ENCODE measurements around the gene HTRA3. TPM values are rescaled to one million over a fixed set of nuclear protein-coding genes. Genes with fewer than 3 reads are reported as not detected.
A peak's percentile ranks its signal among the peaks of the same experiment; 100 is the strongest.

Gene HTRA3
- total RNA-seq, 1 donor from 2014 or later = 1.6 TPM

DNA sequence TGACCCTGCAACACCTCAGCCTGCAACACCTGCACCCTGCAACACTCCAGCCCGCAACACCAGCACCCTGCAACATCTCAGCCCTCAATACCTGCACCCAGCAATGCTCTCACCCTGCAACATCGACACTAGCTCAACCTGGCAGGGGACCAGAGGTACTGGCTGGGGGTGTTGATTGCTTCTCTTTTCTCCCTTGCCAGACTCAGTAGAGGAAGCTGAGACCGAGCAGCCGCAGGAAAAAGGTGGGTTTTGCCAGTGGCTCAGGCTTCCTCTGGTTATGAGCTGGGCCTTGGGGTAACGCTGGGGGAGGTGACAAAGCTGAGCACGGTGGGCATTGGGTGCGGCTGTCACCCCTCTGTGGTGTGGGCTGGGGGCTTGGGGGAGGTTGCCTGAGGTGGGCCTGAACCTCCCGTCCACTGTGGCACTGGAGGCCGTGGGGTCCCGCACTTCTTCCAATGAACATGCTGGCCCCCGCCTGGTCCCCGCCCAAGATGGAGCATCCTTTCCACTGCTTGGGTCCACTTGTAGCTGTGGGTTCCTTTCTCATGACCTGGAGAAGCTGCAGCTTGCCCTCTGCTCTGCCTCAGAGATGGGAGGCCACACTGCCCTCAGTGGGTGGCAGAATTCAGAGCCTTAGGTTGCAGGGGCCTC, 44.5 kb upstream of the HTRA3 start:
- no peak overlapping the region for H2AFZ ChIP-seq (replicated peaks)
- no peaks in the 10 kb centered on the region for H3K36me3 ChIP-seq
- peaks cover 11% of the 10 kb centered on the region for H3K27me3 Mint-ChIP-seq (ENCODE audit: insufficient read depth, low read depth)
- no peak overlapping the region for H3K9ac ChIP-seq
- H3K36me3 Mint-ChIP-seq = no peaks in the 10 kb centered on the region
- TF ChIP-seq EZH2phosphoT487 (IDR thresholded peaks at IDR 0.05) (no peak), EZH2 (IDR thresholded peaks at IDR 0.05) (no peak)
- TF ChIP-seq, protein P1, sequence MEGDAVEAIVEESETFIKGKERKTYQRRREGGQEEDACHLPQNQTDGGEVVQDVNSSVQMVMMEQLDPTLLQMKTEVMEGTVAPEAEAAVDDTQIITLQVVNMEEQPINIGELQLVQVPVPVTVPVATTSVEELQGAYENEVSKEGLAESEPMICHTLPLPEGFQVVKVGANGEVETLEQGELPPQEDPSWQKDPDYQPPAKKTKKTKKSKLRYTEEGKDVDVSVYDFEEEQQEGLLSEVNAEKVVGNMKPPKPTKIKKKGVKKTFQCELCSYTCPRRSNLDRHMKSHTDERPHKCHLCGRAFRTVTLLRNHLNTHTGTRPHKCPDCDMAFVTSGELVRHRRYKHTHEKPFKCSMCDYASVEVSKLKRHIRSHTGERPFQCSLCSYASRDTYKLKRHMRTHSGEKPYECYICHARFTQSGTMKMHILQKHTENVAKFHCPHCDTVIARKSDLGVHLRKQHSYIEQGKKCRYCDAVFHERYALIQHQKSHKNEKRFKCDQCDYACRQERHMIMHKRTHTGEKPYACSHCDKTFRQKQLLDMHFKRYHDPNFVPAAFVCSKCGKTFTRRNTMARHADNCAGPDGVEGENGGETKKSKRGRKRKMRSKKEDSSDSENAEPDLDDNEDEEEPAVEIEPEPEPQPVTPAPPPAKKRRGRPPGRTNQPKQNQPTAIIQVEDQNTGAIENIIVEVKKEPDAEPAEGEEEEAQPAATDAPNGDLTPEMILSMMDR (IDR thresholded peaks at IDR 0.05) = no peak
- H3K9me3 ChIP-seq (ENCODE audit: low read depth) = no peaks in the 10 kb centered on the region
- no peaks in the 10 kb centered on the region for H3K9me3 Mint-ChIP-seq
- no peak overlapping the region for H3K4me3 Mint-ChIP-seq
- H3K4me1 ChIP-seq = peaks cover 14% of the 10 kb centered on the region
- H3K4me2 ChIP-seq = peak overlapping the region; percentile 16
- peak overlapping the region; percentile 33 for H3K27ac Mint-ChIP-seq
- H3K27me3 ChIP-seq = no peaks in the 10 kb centered on the region
- H4K20me1 ChIP-seq (ENCODE audit: low read depth) = no peaks in the 10 kb centered on the region
- peaks cover 41% of the 10 kb centered on the region for H3K4me1 Mint-ChIP-seq
- H3K4me3 ChIP-seq = no peak overlapping the region
- H3F3A ChIP-seq (ENCODE audit: low read depth) = no peaks in the 10 kb centered on the region
- no peak overlapping the region for H3K27ac ChIP-seq
- DNase-seq (ENCODE audit: low spot score) = no peak
- no peaks in the 10 kb centered on the region for H3K79me2 ChIP-seq (ENCODE audit: low read depth)

DNA sequence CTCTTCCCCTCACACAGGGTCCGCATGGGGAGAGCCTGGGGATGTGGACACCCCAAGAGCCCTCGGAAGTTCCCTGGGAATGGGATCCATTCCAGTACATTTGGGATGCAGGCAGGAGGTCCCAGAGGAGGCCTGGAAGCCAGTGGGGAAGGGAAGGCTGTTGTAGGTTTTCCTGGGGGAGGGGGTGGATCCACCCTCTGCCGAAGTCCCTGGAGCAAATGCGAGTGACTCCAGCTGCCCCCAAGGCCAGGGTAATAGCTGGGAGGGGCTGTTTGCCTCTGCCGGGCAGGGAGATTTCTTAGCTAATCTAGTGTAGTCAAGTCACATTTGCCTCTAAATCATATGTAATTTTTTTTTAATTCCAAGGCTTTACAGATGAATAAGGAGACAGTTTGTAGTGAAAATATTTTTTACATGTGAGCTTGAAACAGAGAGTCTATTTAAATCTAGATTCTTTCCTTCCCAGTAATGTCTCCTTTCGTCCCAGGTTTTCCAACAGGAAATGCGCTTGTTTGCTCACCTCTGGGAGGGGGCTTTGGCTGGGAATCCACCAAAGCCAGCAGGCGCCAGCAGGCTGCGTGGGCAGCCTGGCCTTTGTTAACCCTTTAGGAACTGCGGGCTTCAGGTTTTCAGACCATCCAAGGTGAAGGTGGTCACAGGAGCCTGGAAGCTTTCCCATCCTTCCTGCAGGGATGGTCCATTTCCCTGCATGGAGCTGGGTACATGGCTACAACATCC, 43.7 kb upstream of the HTRA3 start:
- Histone ChIP-seq H3K4me3 (no peak overlapping the region), H2AFZ (replicated peaks) (peak overlapping the region; percentile 36), H3K9me3 (ENCODE audit: low read depth) (no peaks in the 10 kb centered on the region), H3K36me3 (no peaks in the 10 kb centered on the region), H4K20me1 (ENCODE audit: low read depth) (no peaks in the 10 kb centered on the region), H3F3A (ENCODE audit: low read depth) (no peaks in the 10 kb centered on the region), H3K4me2 (peak overlapping the region; percentile 16), H3K27me3 (no peaks in the 10 kb centered on the region), H3K27ac (no peak overlapping the region), H3K79me2 (ENCODE audit: low read depth) (no peaks in the 10 kb centered on the region), H3K9ac (no peak overlapping the region), H3K4me1 (peaks cover 14% of the 10 kb centered on the region)
- peak; percentile 37 for DNase-seq (ENCODE audit: low spot score)
- no peaks in the 10 kb centered on the region for H3K9me3 Mint-ChIP-seq
- H3K4me1 Mint-ChIP-seq = peaks cover 41% of the 10 kb centered on the region
- peak overlapping the region; percentile 33 for H3K4me3 Mint-ChIP-seq
- TF ChIP-seq, protein P1 (IDR thresholded peaks at IDR 0.05) = no peak
- TF ChIP-seq EZH2 (IDR thresholded peaks at IDR 0.05) = no peak
- TF ChIP-seq EZH2phosphoT487 (IDR thresholded peaks at IDR 0.05) = no peak
- H3K27ac Mint-ChIP-seq = no peak overlapping the region
- H3K36me3 Mint-ChIP-seq = no peaks in the 10 kb centered on the region
- peaks cover 11% of the 10 kb centered on the region for H3K27me3 Mint-ChIP-seq (ENCODE audit: insufficient read depth, low read depth)

DNA sequence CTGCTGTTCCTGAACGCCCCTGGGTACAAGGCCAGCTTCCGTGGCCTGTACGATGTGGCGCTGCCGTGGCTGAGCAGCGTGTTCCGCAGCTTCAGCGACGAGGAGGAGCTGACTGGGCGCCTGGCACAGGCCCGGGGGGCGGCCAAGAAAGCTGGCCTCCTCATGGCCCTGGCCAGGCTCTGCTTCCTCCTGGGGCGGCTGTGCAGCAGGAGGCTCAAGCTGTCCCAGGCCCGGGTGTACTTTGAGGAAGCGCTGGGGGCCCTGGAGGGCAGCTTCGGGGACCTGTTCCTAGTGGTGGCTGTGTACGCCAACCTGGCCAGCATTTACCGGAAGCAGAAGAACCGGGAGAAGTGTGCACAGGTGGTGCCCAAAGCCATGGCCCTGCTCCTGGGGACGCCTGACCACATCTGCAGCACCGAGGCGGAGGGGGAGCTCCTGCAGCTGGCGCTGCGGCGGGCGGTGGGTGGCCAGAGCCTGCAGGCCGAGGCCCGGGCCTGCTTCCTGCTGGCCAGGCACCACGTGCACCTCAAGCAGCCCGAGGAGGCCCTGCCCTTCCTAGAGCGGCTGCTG, 42.3 kb upstream of the HTRA3 start:
- Histone ChIP-seq H3K79me2 (ENCODE audit: low read depth) (no peaks in the 10 kb centered on the region), H2AFZ (replicated peaks) (no peak overlapping the region), H3K27me3 (no peaks in the 10 kb centered on the region), H3K9ac (no peak overlapping the region), H3F3A (ENCODE audit: low read depth) (no peaks in the 10 kb centered on the region), H3K27ac (no peak overlapping the region), H3K36me3 (no peaks in the 10 kb centered on the region), H3K9me3 (ENCODE audit: low read depth) (no peaks in the 10 kb centered on the region), H3K4me2 (no peak overlapping the region), H4K20me1 (ENCODE audit: low read depth) (no peaks in the 10 kb centered on the region), H3K4me3 (no peak overlapping the region), H3K4me1 (peaks cover 14% of the 10 kb centered on the region)
- H3K4me3 Mint-ChIP-seq = no peak overlapping the region
- peaks cover 11% of the 10 kb centered on the region for H3K27me3 Mint-ChIP-seq (ENCODE audit: insufficient read depth, low read depth)
- H3K27ac Mint-ChIP-seq = no peak overlapping the region
- no peak for TF ChIP-seq EZH2 (IDR thresholded peaks at IDR 0.05)
- TF ChIP-seq, protein P1 (IDR thresholded peaks at IDR 0.05) = no peak
- TF ChIP-seq EZH2phosphoT487 (IDR thresholded peaks at IDR 0.05) = no peak
- no peak for DNase-seq (ENCODE audit: low spot score)
- H3K36me3 Mint-ChIP-seq = no peaks in the 10 kb centered on the region
- peaks cover 37% of the 10 kb centered on the region for H3K4me1 Mint-ChIP-seq
- no peaks in the 10 kb centered on the region for H3K9me3 Mint-ChIP-seq

Measured in neural progenitor cell (in vitro differentiated cells).